Measurements from ENCODE around the gene FBXO7. TPM values are rescaled to one million over a fixed set of nuclear protein-coding genes. Genes with fewer than 3 reads are reported as not detected.
"Not testable (repeated sequence)": the region's sequence is repeated elsewhere in the genome, so short reads cannot be mapped to it uniquely, and the experiment has no call there.

FBXO7 gene
- total RNA-seq, 1 experiment from 2014 or later = 95.2 TPM

- H3K27ac ChIP-seq (ENCODE audit: low read depth, low read length, poor library complexity, severe bottlenecking) = peak overlapping the region; percentile 94
- TSS peak; percentile 62 for BruUV-seq (replicated peaks)
- intact Hi-C loops (cut with micrococcal nuclease; ENCODE audit: unreplicated experiment) = loop anchor here (2.0 to 10.0 kb wide), 2 partner anchors 63 to 811 kb away; partner anchors contain the start of genes PISD and RTCB
Observed at GRCh38 chr22:32475468-32476010, 928 bp downstream of the FBXO7 start.

DNA sequence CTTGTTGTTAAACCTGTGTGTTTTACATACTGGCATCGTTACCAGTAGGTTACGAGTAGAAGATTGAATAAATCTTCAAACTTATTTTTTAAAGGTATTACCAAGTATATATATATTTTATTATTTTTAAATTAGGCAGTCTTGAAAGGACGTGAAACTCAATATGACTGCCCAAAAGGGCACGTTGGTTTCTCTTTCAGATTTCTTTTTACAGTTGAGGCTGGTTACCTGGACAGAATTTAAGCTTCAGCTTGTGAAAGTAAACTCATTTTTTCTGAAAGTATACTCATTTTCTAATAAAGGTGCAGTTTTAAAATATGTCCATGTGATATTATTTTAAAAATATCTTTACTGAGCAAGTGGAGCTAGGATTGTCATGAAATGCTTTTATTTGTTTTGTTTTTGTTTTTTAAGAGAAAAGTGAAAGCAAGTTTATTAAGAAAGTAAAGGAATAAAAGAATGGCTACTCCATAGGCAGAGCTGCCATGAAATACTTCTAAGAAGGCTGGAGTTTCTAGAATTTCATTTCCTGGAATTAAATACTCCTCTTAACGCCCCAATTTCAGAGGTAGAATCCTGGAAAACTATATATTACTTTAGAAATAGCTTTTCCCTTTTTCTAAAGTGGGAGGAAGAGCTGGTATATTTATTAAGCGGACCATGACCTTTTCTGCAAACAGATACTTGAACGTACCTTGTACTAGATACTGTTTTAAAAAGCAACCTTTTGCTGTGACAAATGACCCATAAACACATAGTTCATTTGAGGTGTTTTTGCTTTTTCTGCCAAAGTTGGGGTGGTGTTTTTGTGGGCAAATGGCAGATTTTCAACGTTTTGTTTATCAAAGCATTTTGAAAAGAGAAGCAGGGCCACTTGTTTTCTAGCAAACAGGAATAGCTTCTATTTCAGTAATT, 1.9 kb downstream of the FBXO7 start:
- Histone ChIP-seq H3K27ac (ENCODE audit: low read depth, low read length, poor library complexity, severe bottlenecking) (no peak overlapping the region), H3K27me3 (replicated peaks; ENCODE audit: insufficient read depth, low read depth, low read length, poor library complexity) (no peaks in the 10 kb centered on the region), H3K4me3 (ENCODE audit: low read depth, low read length, poor library complexity, severe bottlenecking) (peak overlapping the region; percentile 96), H3K4me1 (ENCODE audit: insufficient read depth, low read length, poor library complexity, severe bottlenecking) (peaks cover 18% of the 10 kb centered on the region), H3K9me3 (ENCODE audit: low read depth, low read length, poor library complexity, severe bottlenecking) (no peaks in the 10 kb centered on the region), H3K36me3 (ENCODE audit: insufficient read depth, low read length, poor library complexity, severe bottlenecking) (no peaks in the 10 kb centered on the region)
- ChIA-PET POLR2A (ENCODE audit: low non-redundant PET) (no interaction called here), CTCF (no interaction called here)
- DNase-seq (ENCODE audit: low spot score) = no peak
- no peak for TF ChIP-seq EZH2 (IDR thresholded peaks at IDR 0.05; ENCODE audit: borderline replicate concordance, low read depth, low read length, poor library complexity, severe bottlenecking)
- TF ChIP-seq, protein P1, sequence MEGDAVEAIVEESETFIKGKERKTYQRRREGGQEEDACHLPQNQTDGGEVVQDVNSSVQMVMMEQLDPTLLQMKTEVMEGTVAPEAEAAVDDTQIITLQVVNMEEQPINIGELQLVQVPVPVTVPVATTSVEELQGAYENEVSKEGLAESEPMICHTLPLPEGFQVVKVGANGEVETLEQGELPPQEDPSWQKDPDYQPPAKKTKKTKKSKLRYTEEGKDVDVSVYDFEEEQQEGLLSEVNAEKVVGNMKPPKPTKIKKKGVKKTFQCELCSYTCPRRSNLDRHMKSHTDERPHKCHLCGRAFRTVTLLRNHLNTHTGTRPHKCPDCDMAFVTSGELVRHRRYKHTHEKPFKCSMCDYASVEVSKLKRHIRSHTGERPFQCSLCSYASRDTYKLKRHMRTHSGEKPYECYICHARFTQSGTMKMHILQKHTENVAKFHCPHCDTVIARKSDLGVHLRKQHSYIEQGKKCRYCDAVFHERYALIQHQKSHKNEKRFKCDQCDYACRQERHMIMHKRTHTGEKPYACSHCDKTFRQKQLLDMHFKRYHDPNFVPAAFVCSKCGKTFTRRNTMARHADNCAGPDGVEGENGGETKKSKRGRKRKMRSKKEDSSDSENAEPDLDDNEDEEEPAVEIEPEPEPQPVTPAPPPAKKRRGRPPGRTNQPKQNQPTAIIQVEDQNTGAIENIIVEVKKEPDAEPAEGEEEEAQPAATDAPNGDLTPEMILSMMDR (conservative IDR thresholded peaks at IDR 0.05; ENCODE audit: low read depth, low read length) = no peak
- intact Hi-C loops (cut with micrococcal nuclease; ENCODE audit: unreplicated experiment) = loop anchor here (10.0 kb wide), 1 partner anchor 812 kb away; the partner anchor contains the start of gene PISD
- no TSS peak for BruUV-seq (replicated peaks)

More at GRCh38 chr22:32475468-32476010, 928 bp downstream of the FBXO7 start:
- ChIA-PET POLR2A (ENCODE audit: low non-redundant PET) (interaction anchor here (0.5 kb wide), 1 partner anchor 301 kb away, joined by 3 read pairs; no protein-coding TSS in a partner anchor), CTCF (interaction anchor here (0.7 kb wide), 2 partner anchors 85 to 321 kb away, joined by 3 read pairs; no protein-coding TSS in a partner anchor)
- Histone ChIP-seq H3K4me1 (ENCODE audit: insufficient read depth, low read length, poor library complexity, severe bottlenecking) (peaks cover 18% of the 10 kb centered on the region), H3K4me3 (ENCODE audit: low read depth, low read length, poor library complexity, severe bottlenecking) (peak overlapping the region; percentile 96), H3K27me3 (replicated peaks; ENCODE audit: insufficient read depth, low read depth, low read length, poor library complexity) (no peaks in the 10 kb centered on the region), H3K36me3 (ENCODE audit: insufficient read depth, low read length, poor library complexity, severe bottlenecking) (no peaks in the 10 kb centered on the region), H3K9me3 (ENCODE audit: low read depth, low read length, poor library complexity, severe bottlenecking) (no peaks in the 10 kb centered on the region)
- DNase-seq (ENCODE audit: low spot score) = peak; percentile 55
- no peak for TF ChIP-seq EZH2 (IDR thresholded peaks at IDR 0.05; ENCODE audit: borderline replicate concordance, low read depth, low read length, poor library complexity, severe bottlenecking)
- TF ChIP-seq, protein P1 (conservative IDR thresholded peaks at IDR 0.05; ENCODE audit: low read depth, low read length) = no peak

GRCh38 chr22:32477596-32477995, 3.0 kb downstream of the FBXO7 start:
- no TSS peak for BruUV-seq (replicated peaks)
- no peaks in the 10 kb centered on the region for H3K36me3 ChIP-seq (ENCODE audit: insufficient read depth, low read length, poor library complexity, severe bottlenecking)
- H3K4me1 ChIP-seq (ENCODE audit: insufficient read depth, low read length, poor library complexity, severe bottlenecking) = peaks cover 18% of the 10 kb centered on the region
- CTCF ChIA-PET = no interaction called here
- H3K27me3 ChIP-seq (replicated peaks; ENCODE audit: insufficient read depth, low read depth, low read length, poor library complexity) = no peaks in the 10 kb centered on the region
- intact Hi-C loops (cut with micrococcal nuclease; ENCODE audit: unreplicated experiment) = loop anchor here (10.0 kb wide), 1 partner anchor 813 kb away; the partner anchor contains the start of gene PISD
- no peak for DNase-seq (ENCODE audit: low spot score)
- TF ChIP-seq, protein P1 (conservative IDR thresholded peaks at IDR 0.05; ENCODE audit: low read depth, low read length) = no peak
- TF ChIP-seq EZH2 (IDR thresholded peaks at IDR 0.05; ENCODE audit: borderline replicate concordance, low read depth, low read length, poor library complexity, severe bottlenecking) = no peak
- no peak overlapping the region for H3K4me3 ChIP-seq (ENCODE audit: low read depth, low read length, poor library complexity, severe bottlenecking)
- no peaks in the 10 kb centered on the region for H3K9me3 ChIP-seq (ENCODE audit: low read depth, low read length, poor library complexity, severe bottlenecking)
- H3K27ac ChIP-seq (ENCODE audit: low read depth, low read length, poor library complexity, severe bottlenecking) = no peak overlapping the region
- POLR2A ChIA-PET (ENCODE audit: low non-redundant PET) = no interaction called here

DNA sequence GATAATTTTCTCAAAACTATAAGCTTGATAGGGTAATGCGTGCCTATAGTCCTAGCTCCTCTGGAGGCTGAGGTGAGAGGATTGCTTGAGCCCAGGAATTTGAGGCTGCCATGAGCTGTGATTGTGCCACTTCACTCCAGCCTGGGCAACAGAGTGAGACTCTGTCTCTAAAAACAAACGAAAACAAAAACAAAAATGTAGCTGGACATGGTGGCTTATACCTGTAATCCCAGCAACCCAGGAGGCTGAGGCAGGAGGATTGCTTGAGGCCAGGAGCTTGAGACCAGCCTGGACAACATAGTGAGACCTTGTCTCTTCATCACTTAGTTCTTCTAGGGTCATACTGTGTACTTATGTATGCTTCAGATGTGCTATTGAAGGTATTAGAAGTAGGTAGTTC, 3.9 kb downstream of the FBXO7 start:
- intact Hi-C loops (cut with micrococcal nuclease; ENCODE audit: unreplicated experiment) = loop anchor here (10.0 kb wide), 1 partner anchor 814 kb away; the partner anchor contains the start of gene PISD
- H3K4me3 ChIP-seq (ENCODE audit: low read depth, low read length, poor library complexity, severe bottlenecking); H3K27me3 ChIP-seq (replicated peaks; ENCODE audit: insufficient read depth, low read depth, low read length, poor library complexity); BruUV-seq (replicated peaks); CTCF ChIA-PET; H3K9me3 ChIP-seq (ENCODE audit: low read depth, low read length, poor library complexity, severe bottlenecking); H3K36me3 ChIP-seq (ENCODE audit: insufficient read depth, low read length, poor library complexity, severe bottlenecking); H3K27ac ChIP-seq (ENCODE audit: low read depth, low read length, poor library complexity, severe bottlenecking); POLR2A ChIA-PET (ENCODE audit: low non-redundant PET); DNase-seq (ENCODE audit: low spot score): not testable (repeated sequence)
- H3K4me1 ChIP-seq (ENCODE audit: insufficient read depth, low read length, poor library complexity, severe bottlenecking) = peaks cover 17% of the 10 kb centered on the region
